HG03432 (cell line): ENCODE results near the gene LRWD1.
"Not testable (repeated sequence)": the region's sequence is repeated elsewhere in the genome, so short reads cannot be mapped to it uniquely, and the experiment has no call there.

Experiments
- ATAC-seq: cut with Tn5 transposase; IDR thresholded peaks from one replicate; pipeline ENCODE4 v1.9.1; 2021; ENCODE audit warnings: mild to moderate bottlenecking, moderate library complexity; ENCODE audit not compliant: unreplicated experiment

The LRWD1 gene

DNA sequence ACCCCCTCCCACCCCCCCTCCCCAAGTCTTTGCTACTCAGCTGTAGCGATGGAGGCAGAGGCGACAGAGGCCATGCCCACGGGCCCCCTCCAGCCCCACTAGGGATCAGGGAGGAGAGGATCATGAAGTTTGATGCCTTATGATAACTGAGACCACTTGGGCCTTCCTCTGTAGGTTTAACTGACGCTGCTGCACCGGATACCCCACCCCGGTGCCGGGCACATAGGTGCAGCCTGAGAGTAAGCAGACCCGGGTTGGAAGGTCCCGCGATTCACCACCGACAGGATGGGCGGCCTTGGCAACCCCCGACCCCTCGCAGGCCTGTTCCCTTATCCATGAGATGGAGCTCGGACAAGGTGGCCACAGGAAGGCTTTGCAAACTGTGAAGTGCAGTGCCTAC, 29.2 kb downstream of the LRWD1 start:
- ATAC-seq: peak; percentile 3

GRCh38 chr7:102494473-102495149, 29.8 kb downstream of the LRWD1 start:
- peak; percentile 72 for ATAC-seq

DNA sequence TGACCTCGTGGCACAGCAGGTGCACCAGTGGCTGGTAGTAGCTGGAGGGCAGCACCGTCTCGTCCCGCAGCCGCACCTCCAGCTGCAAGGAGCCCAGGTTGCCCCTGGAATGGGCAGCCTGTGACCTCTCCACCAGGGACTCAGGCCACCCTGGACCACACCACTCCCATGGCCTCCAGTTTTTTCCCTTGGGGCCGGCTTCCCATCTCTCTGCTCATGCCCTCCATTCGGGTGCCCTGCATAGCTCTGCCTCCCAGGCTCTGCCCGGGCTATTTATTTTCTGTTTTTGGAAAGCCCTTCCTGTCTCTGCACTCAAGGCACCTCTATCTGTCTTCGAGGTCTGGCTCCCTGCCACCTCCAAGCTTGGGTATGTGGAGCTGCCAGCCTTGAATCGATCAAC, 32.1 kb downstream of the LRWD1 start:
- ATAC-seq: not testable (repeated sequence)

DNA sequence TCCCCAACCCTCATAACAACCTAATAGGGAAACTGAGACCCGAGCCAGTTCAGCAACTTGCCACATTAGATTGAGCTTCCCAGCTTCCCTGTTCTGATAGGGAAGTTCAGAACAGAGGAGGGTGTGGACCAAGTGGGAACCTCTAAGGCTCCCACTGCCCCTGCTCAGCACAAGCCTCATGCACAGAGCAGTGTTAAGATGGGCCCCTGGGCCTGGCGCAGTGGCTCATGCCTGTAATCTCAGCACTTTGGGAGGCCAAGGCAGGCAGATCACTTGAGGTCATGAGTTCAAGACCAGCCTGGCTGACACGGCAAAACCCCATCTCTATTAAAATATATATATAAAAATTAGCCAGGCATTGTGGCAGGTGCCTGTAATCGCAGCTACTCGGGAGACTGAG, 32.5 kb downstream of the LRWD1 start:
- ATAC-seq: not testable (repeated sequence)

GRCh38 chr7:102498321-102498720, 33.5 kb downstream of the LRWD1 start:
- not testable (repeated sequence) for ATAC-seq

GRCh38 chr7:102503141-102503540, 38.4 kb downstream of the LRWD1 start:
- ATAC-seq: not testable (repeated sequence)

DNA sequence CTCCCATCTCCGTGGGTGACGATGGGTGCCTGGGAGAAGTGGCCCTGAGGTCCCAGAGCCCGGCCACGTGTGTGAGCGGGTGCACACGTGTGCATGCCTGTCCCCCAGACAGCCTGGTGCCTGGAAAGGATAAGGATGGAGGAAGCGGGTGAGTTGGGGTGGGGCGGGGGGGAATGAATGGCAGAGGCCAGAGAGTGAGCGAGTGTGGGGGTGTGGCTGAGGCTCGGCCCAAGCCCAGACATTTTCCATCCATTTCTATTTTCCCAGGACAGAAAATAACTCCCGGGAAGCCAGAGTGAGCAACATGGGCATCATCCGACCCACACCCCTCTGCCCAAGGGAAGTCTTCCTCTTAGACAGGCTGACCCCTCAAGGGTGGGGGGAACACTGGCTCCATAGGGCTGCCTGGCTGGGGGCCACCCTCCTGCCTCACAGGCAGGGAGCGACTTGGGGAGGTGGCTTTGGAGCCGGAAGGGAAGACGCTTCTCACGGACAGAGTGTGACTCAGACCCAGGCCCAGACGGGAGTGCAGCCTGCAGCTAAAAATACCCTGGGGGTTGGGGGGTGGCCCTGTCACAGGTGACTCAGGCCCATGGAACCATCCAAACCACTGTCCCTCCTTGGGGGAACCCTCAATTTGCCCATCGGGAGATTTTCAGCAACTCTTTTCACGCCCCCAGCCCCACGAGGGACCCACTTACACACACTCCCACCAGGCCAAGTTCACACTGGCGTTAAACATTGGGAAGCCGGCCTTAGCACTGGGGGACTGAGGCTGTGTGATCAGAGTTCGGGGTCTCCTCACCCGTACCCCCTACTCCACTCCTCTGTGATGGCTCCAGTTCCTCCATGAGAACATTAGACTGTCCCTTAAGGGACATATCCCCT, 40.8 kb downstream of the LRWD1 start:
- not testable (repeated sequence) for ATAC-seq

DNA sequence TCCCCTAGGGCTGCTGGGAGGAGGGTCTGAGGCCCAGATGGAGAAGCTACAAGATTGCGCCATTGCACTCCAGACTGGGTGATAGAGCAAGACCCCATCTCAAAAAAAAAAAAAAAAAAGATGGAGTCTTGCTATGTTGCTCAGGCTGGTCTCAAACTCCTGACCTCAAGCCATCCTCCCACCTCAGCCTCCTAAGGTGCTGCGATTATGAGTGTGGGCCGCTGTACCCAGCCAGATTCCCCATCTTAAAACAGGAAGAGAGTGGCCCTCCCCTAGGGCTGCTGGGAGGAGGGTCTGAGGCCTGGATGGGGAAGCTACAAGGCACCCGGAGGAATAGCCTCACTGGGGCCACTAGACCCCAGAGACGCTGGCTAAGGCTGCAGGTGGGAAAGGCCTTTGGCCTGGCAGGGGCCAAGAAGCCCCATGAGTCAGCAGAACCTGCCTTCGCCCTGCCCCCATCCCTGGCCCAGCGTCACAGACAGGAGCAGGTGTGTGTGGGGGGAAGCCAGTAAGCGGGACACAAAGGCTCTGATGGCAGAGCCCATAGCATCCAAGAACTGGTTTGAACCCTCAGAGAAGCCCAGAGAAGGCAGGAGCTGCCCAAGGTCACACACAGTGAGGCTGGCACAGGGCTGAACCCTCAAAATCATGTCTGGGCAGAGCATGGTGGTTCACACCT, 42.8 kb downstream of the LRWD1 start:
- ATAC-seq: not testable (repeated sequence)

- ATAC-seq: not testable (repeated sequence)
Measured at GRCh38 chr7:102510575-102510974, 45.8 kb downstream of the LRWD1 start.

DNA sequence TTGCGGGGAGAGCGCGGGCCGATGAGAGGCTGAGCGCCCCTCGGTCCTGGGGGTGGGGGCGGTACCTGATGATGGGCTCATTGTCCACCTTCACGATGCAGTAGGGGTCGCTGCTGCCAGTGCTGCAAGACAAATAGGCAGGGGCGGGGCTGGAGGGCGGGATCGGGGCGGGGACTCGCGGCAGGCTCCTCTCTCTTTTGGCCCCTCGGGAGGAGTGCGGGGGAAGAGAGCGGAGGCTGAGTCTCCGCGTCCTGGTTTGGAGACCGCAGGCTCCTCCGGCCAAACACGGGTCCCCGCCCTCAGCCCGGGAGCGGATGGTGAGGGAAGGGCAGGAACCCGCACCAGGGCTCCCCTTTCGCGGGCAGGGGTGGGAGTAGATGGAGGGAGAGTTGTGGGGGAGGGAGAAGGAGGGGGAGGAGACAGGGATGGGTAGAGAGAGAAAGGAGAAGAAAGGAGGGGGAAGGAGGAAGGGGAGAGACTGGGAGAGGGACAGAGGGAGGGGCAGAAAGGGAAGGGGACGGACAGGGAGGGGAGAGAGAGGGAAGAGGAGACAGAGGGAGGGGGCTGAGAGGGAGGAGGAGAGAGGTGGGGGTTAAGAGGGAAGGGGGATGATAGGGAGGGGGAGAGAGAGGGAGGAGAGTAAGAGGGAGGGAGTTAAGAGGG, 47.2 kb downstream of the LRWD1 start:
- ATAC-seq: peak; percentile 43

- not testable (repeated sequence) for ATAC-seq
Measured at GRCh38 chr7:102512642-102513221, 47.9 kb downstream of the LRWD1 start.

DNA sequence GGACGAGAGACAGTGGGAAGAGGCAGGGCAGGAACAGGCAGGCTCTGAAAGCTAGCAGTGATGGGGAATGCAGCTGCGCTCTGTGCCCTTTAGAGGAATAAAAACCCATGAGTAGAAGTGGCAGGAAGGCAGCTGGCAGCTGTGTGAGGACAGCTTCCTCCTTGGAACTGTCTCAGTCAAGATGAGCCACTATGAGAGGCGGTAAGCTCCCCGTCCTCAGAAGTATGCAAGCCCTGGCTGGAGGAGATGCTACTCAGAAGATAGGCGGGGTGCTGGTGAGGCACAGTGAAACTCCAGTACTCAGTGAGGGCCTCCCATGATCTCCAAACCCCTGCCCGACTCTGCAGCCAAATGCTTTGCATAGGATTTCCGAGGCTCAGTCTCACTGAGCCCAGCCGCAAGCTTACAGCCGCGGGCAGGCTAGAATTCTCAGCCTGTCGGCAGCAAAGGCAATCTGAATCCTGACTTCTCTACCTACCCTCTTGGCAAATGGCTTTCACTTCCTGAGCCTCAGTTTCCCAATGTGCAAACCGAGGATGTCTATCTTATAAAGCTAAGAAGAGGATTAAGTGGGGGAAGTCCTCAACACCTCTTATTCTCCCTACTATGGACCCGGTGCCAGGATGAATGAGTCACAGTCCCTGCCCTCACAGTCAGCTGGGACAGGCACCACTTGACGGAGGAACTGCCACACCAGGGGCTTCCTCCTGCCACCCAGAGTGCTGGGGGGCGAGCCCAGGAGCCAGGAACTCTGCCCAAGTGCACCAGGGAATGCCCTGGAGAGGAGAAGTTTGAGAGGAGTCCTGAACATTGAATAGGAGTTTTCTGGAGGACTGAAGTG, 50.3 kb downstream of the LRWD1 start:
- peak; percentile 65 for ATAC-seq

GRCh38 chr7:102515889-102516288, 51.1 kb downstream of the LRWD1 start:
- not testable (repeated sequence) for ATAC-seq

DNA sequence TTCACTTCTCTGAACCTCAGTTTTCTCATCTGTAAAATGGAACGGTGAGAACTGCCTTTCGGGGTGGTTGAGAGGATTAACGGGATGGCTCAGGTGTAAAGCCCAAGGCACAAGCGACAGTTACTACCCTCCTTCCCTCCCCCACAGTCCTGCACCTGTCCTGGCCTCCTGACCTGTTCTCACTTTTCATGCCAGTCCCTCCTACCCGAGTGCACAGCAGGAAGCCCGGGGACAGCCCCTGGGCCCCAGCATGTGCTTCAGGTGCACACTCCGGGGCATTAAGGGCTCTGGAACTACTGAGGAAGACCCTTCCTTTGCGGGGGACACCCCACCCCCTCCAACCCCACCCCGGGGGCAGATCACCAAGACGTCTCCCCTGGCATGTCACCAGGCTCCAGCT, 52.2 kb downstream of the LRWD1 start:
- ATAC-seq: not testable (repeated sequence)

DNA sequence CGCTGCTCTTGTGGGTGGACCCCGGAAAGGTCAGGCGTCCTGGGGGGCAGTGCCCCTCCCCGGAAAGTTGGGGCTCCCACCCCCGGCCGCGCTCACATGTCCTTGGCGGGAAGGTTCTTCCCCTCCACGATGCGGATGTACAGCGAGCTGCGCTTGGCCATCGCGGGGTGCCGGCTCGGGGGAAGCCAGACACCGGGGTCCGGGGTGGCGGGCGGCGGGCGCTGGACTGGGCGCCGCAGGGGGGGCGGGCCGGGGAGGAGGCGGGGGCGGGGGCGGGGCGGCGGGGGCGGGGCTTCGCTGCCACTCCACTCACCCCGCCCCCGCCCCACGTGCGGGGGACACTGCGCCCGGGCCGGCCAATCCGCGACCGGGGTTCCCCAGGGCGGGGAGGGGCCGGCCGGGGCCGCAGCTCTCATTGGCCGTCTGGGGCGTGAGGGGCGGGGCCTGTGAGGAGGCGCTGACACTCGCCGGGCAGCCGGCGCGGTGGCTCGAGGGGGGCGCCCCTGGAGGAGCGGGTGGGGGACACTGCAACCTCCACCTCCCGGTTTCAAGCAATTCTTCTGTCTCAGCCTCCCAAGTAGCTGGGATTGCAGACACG, 52.9 kb downstream of the LRWD1 start, which contains the start of gene RASA4B:
TSS of gene RASA4B (minus strand) at position 228 of the 598 bp plus-strand sequence. CDS start at position 161, 67 bp downstream.
- ATAC-seq: peak; percentile 77

GRCh38 chr7:102520797-102521196, 56.0 kb downstream of the LRWD1 start:
- not testable (repeated sequence) for ATAC-seq
